ENCODE results near the gene GPR3.

The GPR3 gene

GRCh38 chr1:27380224-27380623 is 12.2 kb upstream of the GPR3 start:
- TF ChIP-seq GATA3 (IDR thresholded peaks at IDR 0.05; ENCODE audit: low read depth, low read length) (no peak), GATA2 (IDR thresholded peaks at IDR 0.05; ENCODE audit: low read depth, low read length) (no peak)

- no peak for TF ChIP-seq GATA2 (IDR thresholded peaks at IDR 0.05; ENCODE audit: low read depth, low read length)
- no peak for TF ChIP-seq GATA3 (IDR thresholded peaks at IDR 0.05; ENCODE audit: low read depth, low read length)
These were observed 11.4 kb upstream of the GPR3 start for GRCh38 chr1:27380766-27381733.

GRCh38 chr1:27381969-27382762 is 10.3 kb upstream of the GPR3 start:
- TF ChIP-seq GATA2 (IDR thresholded peaks at IDR 0.05; ENCODE audit: low read depth, low read length): no peak
- TF ChIP-seq GATA3 (IDR thresholded peaks at IDR 0.05; ENCODE audit: low read depth, low read length): no peak

GRCh38 chr1:27383039-27383605 is 9.3 kb upstream of the GPR3 start, which contains the start of gene CD164L2:
Gene CD164L2 (minus strand): TSS chr1:27383333. CDS start chr1:27383239, 94 bp downstream.
- TF ChIP-seq GATA2 (IDR thresholded peaks at IDR 0.05; ENCODE audit: low read depth, low read length): no peak
- TF ChIP-seq GATA3 (IDR thresholded peaks at IDR 0.05; ENCODE audit: low read depth, low read length): no peak

GRCh38 chr1:27383661-27384060 is 8.8 kb upstream of the GPR3 start:
- TF ChIP-seq GATA2 (IDR thresholded peaks at IDR 0.05; ENCODE audit: low read depth, low read length): no peak

- TF ChIP-seq GATA3 (IDR thresholded peaks at IDR 0.05; ENCODE audit: low read depth, low read length) (no peak), GATA2 (IDR thresholded peaks at IDR 0.05; ENCODE audit: low read depth, low read length) (no peak)
These were observed 4.0 kb upstream of the GPR3 start for GRCh38 chr1:27388337-27389005.

GRCh38 chr1:27391511-27392095 is 819 bp upstream of the GPR3 start:
- TF ChIP-seq GATA2 (IDR thresholded peaks at IDR 0.05; ENCODE audit: low read depth, low read length) (no peak), GATA3 (IDR thresholded peaks at IDR 0.05; ENCODE audit: low read depth, low read length) (no peak)

GRCh38 chr1:27392778-27393635 is 585 bp downstream of the GPR3 start:
- TF ChIP-seq GATA3 (IDR thresholded peaks at IDR 0.05; ENCODE audit: low read depth, low read length) (no peak), GATA2 (IDR thresholded peaks at IDR 0.05; ENCODE audit: low read depth, low read length) (no peak)

GRCh38 chr1:27393641-27394281 is 1.3 kb downstream of the GPR3 start:
- TF ChIP-seq GATA2 (IDR thresholded peaks at IDR 0.05; ENCODE audit: low read depth, low read length): no peak
- TF ChIP-seq GATA3 (IDR thresholded peaks at IDR 0.05; ENCODE audit: low read depth, low read length): no peak

GRCh38 chr1:27394282-27394658 is 1.8 kb downstream of the GPR3 start:
- TF ChIP-seq GATA2 (IDR thresholded peaks at IDR 0.05; ENCODE audit: low read depth, low read length): no peak
- no peak for TF ChIP-seq GATA3 (IDR thresholded peaks at IDR 0.05; ENCODE audit: low read depth, low read length)

GRCh38 chr1:27394925-27395324 is 2.5 kb downstream of the GPR3 start:
- TF ChIP-seq GATA3 (IDR thresholded peaks at IDR 0.05; ENCODE audit: low read depth, low read length) (no peak), GATA2 (IDR thresholded peaks at IDR 0.05; ENCODE audit: low read depth, low read length) (no peak)
